Keratinocyte (primary cell): ENCODE data around the gene CDS2. TPM values are rescaled to one million over a fixed set of nuclear protein-coding genes. Genes with fewer than 3 reads are reported as not detected.

Source experiments
- DNase-seq: peaks from one replicate; pipeline ENCODE4 v3.0.0-alpha.2; 2011; ENCODE audit warnings: low read depth, missing footprints, low spot score
- FAIRE-seq: peaks from 2 replicates; lab custom pipeline; 2011; peaks lifted over from hg19 to GRCh38; lab: Jason Lieb, UNC
- H2AFZ ChIP-seq: 2 replicates; pipeline ENCODE4 v1.6.0; 2012; ENCODE audit warnings: low read length, control low read depth, inconsistent platforms; ENCODE audit not compliant: control insufficient read depth
- H3K27ac ChIP-seq: 2 replicates; pipeline ENCODE4 v1.5.1; 2011; ENCODE audit warnings: low read length; ENCODE audit not compliant: control insufficient read depth, insufficient read depth
- H3K27me3 ChIP-seq: 3 replicates; pipeline ENCODE4 v1.6.0; 2011; ENCODE audit warnings: low read length; ENCODE audit not compliant: control insufficient read depth, insufficient read depth; ENCODE audit errors: extremely low read depth
- H3K36me3 ChIP-seq, 2 experiments: 2 replicates in 1 of 2; 3 replicates in 1 of 2; pipeline ENCODE4 v1.5.1; 2011; ENCODE audit warnings: low read length in 2 of 2, mild to moderate bottlenecking in 1 of 2; ENCODE audit not compliant: control insufficient read depth in 2 of 2, insufficient read depth in 2 of 2; ENCODE audit errors: extremely low read depth in 1 of 2
- H3K4me1 ChIP-seq: 3 replicates; pipeline ENCODE4 v1.5.1; 2011; ENCODE audit warnings: low read length; ENCODE audit not compliant: control insufficient read depth, insufficient read depth; ENCODE audit errors: extremely low read depth
- H3K4me2 ChIP-seq: 3 replicates; pipeline ENCODE4 v1.6.0; 2011; ENCODE audit warnings: low read depth, low read length; ENCODE audit not compliant: control insufficient read depth, insufficient read depth; ENCODE audit errors: extremely low read depth
- H3K4me3 ChIP-seq, 3 experiments: fragments of 200-600 bp in 1 of 3; sonication (generic) in 1 of 3; 2 replicates in 2 of 3; 3 replicates in 1 of 3; pipeline ENCODE4 v1.5.1; 2011 to 2016; ENCODE audit warnings: low read length in 3 of 3, mild to moderate bottlenecking in 3 of 3, control low read depth in 2 of 3, inconsistent platforms in 1 of 3, low read depth in 1 of 3, mixed read lengths in 1 of 3, mixed run types in 1 of 3, moderate library complexity in 1 of 3; ENCODE audit not compliant: control insufficient read depth in 2 of 3, insufficient read depth in 2 of 3; ENCODE audit errors: extremely low read depth in 1 of 3
- H3K79me2 ChIP-seq: 2 replicates; pipeline ENCODE4 v1.6.0; 2012; ENCODE audit warnings: low read length; ENCODE audit not compliant: control insufficient read depth, insufficient read depth
- H3K9ac ChIP-seq: 3 replicates; pipeline ENCODE4 v1.6.0; 2011; ENCODE audit warnings: low read length; ENCODE audit not compliant: control insufficient read depth, insufficient read depth; ENCODE audit errors: extremely low read depth
- H3K9me1 ChIP-seq: 3 replicates; pipeline ENCODE4 v1.6.0; 2011; ENCODE audit warnings: low read length; ENCODE audit not compliant: control insufficient read depth, insufficient read depth; ENCODE audit errors: extremely low read depth
- H3K9me3 ChIP-seq: 2 replicates; pipeline ENCODE4 v1.5.1; 2012; ENCODE audit warnings: low read depth, low read length; ENCODE audit not compliant: control insufficient read depth
- H4K20me1 ChIP-seq: 3 replicates; pipeline ENCODE4 v1.6.0; 2011; ENCODE audit warnings: low read length; ENCODE audit not compliant: control insufficient read depth, insufficient read depth; ENCODE audit errors: extremely low read depth
- EZH2 ChIP-seq: IDR thresholded peaks from one replicate; pipeline ENCODE4 v1.6.1; 2012; ENCODE audit warnings: inconsistent platforms, mild to moderate bottlenecking, low read length, moderate library complexity
- dilution Hi-C: fragments of 300-500 bp; cut with MboI; formaldehyde crosslinking; loops from one replicate; pipeline ENCODE4 v1.7.0; 2020; ENCODE audit warnings: low sequenced_read_pairs; ENCODE audit not compliant: extremely low pct_ligation_motif_present
- polyA plus RNA-seq, 5 experiments: library from polyadenylated mRNA; depleted of rRNA in 3 of 5; stranded (reverse) in 3 of 5; stranded (forward) in 1 of 5; unstranded in 1 of 5; fragments of >200 nt; gene quantifications; 1 replicate in 1 of 5; 2 replicates in 3 of 5; 3 replicates in 1 of 5; pipeline versions ENCODE4 v1.2.1 to v1.2.3, GENCODE V29; 2011 to 2012; ENCODE audit warnings: missing spikeins in 2 of 5, low read depth in 1 of 5, low replicate concordance in 1 of 5
- TF ChIP-seq, protein P1 (sequence below), 3 experiments: IDR thresholded peaks in 1 of 3; conservative IDR thresholded peaks in 1 of 3; optimal IDR thresholded peaks in 1 of 3; 2 replicates in 2 of 3; 3 replicates in 1 of 3; pipeline versions ENCODE3 to v1.5.1; 2011; ENCODE audit warnings: low read length in 3 of 3, mild to moderate bottlenecking in 3 of 3, moderate library complexity in 2 of 3, control low read depth in 1 of 3, inconsistent platforms in 1 of 3; ENCODE audit not compliant: insufficient read depth in 2 of 3; ENCODE audit errors: extremely low read depth in 1 of 3

The CDS2 gene
- polyA plus RNA-seq, 1 donor (not counting 4 experiments of a cell fraction or from before 2014, with no cell fraction given): 67.1 TPM

DNA sequence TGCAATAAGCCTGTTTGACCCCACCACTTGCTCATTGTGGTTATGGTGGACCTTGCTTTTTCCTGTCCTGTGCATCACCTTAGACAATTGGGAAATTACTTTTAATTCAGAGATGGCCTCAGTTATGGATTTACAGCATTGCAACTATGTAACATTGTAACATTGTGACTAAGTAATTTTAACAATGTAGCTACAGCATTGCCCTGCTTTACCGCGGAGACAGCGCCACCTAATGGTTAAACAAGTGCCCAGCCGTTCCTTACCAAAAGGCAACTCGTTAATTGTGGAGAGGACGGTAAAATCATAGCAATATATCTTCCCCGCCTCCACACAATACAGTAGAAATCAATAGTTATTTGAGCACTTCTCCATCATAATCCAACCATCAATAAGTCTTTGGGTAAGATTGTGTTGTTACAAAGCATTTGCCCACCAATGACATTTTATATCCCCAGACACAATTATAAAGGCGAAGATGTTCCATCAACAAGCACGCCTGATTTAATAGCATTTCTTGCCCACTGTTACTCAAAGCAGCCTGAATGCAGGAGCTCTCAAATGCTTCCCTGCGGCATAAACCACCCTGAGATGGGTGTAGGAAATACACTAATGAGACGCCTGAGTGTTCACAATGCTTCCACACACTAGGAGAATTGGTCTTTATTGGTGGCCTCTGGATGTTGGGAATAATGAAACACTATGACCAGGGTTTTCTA lies 96.3 kb downstream of the CDS2 start:
- no peaks in the 10 kb centered on the region for H3K79me2 ChIP-seq

DNA sequence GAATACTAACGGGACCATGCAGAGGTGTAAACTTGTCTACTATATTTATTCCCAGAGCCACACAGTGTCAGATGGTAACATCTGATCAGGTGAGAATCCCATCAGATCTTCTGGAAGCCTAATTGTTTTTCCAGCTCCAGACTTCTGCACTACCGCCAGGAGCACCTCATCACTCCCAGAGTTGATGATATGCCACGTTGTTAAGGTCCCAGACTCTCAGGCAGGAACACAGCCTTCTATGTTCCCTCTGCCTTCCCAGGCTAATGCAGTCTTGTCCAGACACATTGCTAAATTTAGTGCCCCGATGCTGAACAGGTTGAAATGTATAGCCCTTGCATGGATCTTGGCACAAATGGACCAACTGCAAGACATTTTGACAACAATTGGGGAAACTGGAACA lies 103.7 kb downstream of the CDS2 start:
- Histone ChIP-seq H3K4me3 (no peak overlapping the region), H4K20me1 (no peaks in the 10 kb centered on the region), H3K9me3 (no peaks in the 10 kb centered on the region), H3K27ac (no peak overlapping the region), H3K27me3 (no peaks in the 10 kb centered on the region), H3K36me3 (no peaks in the 10 kb centered on the region), H3K9me1 (no peaks in the 10 kb centered on the region), H3K4me2 (no peak overlapping the region), H2AFZ (no peak overlapping the region), H3K9ac (no peak overlapping the region), H3K4me1 (no peaks in the 10 kb centered on the region), H3K79me2 (no peaks in the 10 kb centered on the region)
- dilution Hi-C loops: no loop called here
- TF ChIP-seq, protein P1, sequence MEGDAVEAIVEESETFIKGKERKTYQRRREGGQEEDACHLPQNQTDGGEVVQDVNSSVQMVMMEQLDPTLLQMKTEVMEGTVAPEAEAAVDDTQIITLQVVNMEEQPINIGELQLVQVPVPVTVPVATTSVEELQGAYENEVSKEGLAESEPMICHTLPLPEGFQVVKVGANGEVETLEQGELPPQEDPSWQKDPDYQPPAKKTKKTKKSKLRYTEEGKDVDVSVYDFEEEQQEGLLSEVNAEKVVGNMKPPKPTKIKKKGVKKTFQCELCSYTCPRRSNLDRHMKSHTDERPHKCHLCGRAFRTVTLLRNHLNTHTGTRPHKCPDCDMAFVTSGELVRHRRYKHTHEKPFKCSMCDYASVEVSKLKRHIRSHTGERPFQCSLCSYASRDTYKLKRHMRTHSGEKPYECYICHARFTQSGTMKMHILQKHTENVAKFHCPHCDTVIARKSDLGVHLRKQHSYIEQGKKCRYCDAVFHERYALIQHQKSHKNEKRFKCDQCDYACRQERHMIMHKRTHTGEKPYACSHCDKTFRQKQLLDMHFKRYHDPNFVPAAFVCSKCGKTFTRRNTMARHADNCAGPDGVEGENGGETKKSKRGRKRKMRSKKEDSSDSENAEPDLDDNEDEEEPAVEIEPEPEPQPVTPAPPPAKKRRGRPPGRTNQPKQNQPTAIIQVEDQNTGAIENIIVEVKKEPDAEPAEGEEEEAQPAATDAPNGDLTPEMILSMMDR (optimal IDR thresholded peaks at IDR 0.05 in 1 of 3, IDR thresholded peaks at IDR 0.05 in 1 of 3, conservative IDR thresholded peaks at IDR 0.05 in 1 of 3; ENCODE audit: extremely low read depth in 1 of 3, insufficient read depth in 2 of 3, low read length in 3 of 3): no peak
- no peak for TF ChIP-seq EZH2
- no peak for DNase-seq
- no peak for FAIRE-seq

More for the DNA sequence above, 96.3 kb downstream of the CDS2 start:
- no peak overlapping the region for H3K4me2 ChIP-seq
- TF ChIP-seq, protein P1 (optimal IDR thresholded peaks at IDR 0.05 in 1 of 3, IDR thresholded peaks at IDR 0.05 in 1 of 3, conservative IDR thresholded peaks at IDR 0.05 in 1 of 3; ENCODE audit: extremely low read depth in 1 of 3, insufficient read depth in 2 of 3, low read length in 3 of 3): peak; percentile 82 to 95 (median 92)
- TF ChIP-seq EZH2: no peak
- peaks cover 8% of the 10 kb centered on the region for H3K4me1 ChIP-seq
- H3K9me1 ChIP-seq: no peaks in the 10 kb centered on the region
- no peak overlapping the region for H2AFZ ChIP-seq
- DNase-seq (peak; percentile 11), FAIRE-seq (peak; percentile 92)
- H3K27ac ChIP-seq: no peak overlapping the region
- no peaks in the 10 kb centered on the region for H4K20me1 ChIP-seq
- H3K9ac ChIP-seq: no peak overlapping the region
- no peak overlapping the region for H3K4me3 ChIP-seq
- H3K9me3 ChIP-seq: no peaks in the 10 kb centered on the region
- dilution Hi-C loops: no loop called here
- no peaks in the 10 kb centered on the region for H3K27me3 ChIP-seq
- no peaks in the 10 kb centered on the region for H3K36me3 ChIP-seq
